ENCODE measurements around the gene CBY2.

The CBY2 gene

GRCh38 chr13:45763419-45763818 is 61.3 kb downstream of the CBY2 start:
- POLR2A ChIA-PET, result no interaction called here
- CTCF ChIA-PET, result interaction anchor here (1.0 kb wide), 1 partner anchor 138 kb away, joined by 3 read pairs; no protein-coding TSS in a partner anchor
- no peak for DNase-seq (ENCODE audit: extremely low spot score)
- TF ChIP-seq ZNF384 (IDR thresholded peaks at IDR 0.05) (no peak), SUZ12 (IDR thresholded peaks at IDR 0.05) (no peak), NFRKB (IDR thresholded peaks at IDR 0.05) (no peak), BHLHE40 (IDR thresholded peaks at IDR 0.05; ENCODE audit: borderline replicate concordance) (no peak), LEF1 (IDR thresholded peaks at IDR 0.05; ENCODE audit: borderline replicate concordance) (no peak), FOXK2 (IDR thresholded peaks at IDR 0.05) (no peak), L3MBTL2 (conservative IDR thresholded peaks at IDR 0.05) (no peak), FOXA1 (IDR thresholded peaks at IDR 0.05) (no peak), CTBP1 (IDR thresholded peaks at IDR 0.05; ENCODE audit: borderline replicate concordance) (no peak), SP1 (IDR thresholded peaks at IDR 0.05) (no peak), TARDBP (IDR thresholded peaks at IDR 0.05) (no peak), ELF4 (IDR thresholded peaks at IDR 0.05) (no peak), HDGF (IDR thresholded peaks at IDR 0.05; ENCODE audit: borderline replicate concordance) (no peak), PKNOX1 (IDR thresholded peaks at IDR 0.05) (no peak), FOXM1 (IDR thresholded peaks at IDR 0.05; ENCODE audit: borderline replicate concordance) (no peak), ARNT (IDR thresholded peaks at IDR 0.05) (no peak)

All from HEK293T (cell line).